ENCODE measurements around the gene IRAK1. TPM values are rescaled to one million over a fixed set of nuclear protein-coding genes. Genes with fewer than 3 reads are reported as not detected.

IRAK1 gene
- polyA plus RNA-seq, 3 donors, result 47.8 to 55.8 (median 53.0) TPM

Other genes with a start within 250 kb of the IRAK1 start
- gene SRPK3, start 238.9 kb downstream of the IRAK1 start, polyA plus RNA-seq (ENCODE audit: insufficient read length in 3 of 3), result under 1 TPM; 0.55 to 0.78 (median 0.72) TPM
- gene IDH3G, start 225.5 kb downstream of the IRAK1 start, polyA plus RNA-seq (ENCODE audit: insufficient read length in 3 of 3), result 10 to 100 TPM; 71.7 to 83.7 (median 77.2) TPM
- 100 to 1,000 TPM; 135 to 164 (median 160) TPM for gene SSR4, start 225.2 kb downstream of the IRAK1 start, polyA plus RNA-seq (ENCODE audit: insufficient read length in 3 of 3)
- 1 to 10 TPM; 6.8 to 7.1 (median 6.9) TPM for gene PDZD4, start 189.4 kb downstream of the IRAK1 start, polyA plus RNA-seq (ENCODE audit: insufficient read length in 3 of 3)
- gene L1CAM, start 133.7 kb downstream of the IRAK1 start, polyA plus RNA-seq (ENCODE audit: insufficient read length in 3 of 3), result 10 to 100 TPM; 39.8 to 50.8 (median 47.8) TPM
- 1 to 10 TPM; 1.4 to 2.4 (median 1.7) TPM for gene AVPR2, start 115.2 kb downstream of the IRAK1 start, polyA plus RNA-seq (ENCODE audit: insufficient read length in 3 of 3)
- gene ARHGAP4, start 93.6 kb downstream of the IRAK1 start, polyA plus RNA-seq (ENCODE audit: insufficient read length in 3 of 3), result 10 to 100 TPM; 23.5 to 25.8 (median 23.5) TPM
- 10 to 100 TPM; 54.7 to 62.2 (median 61.4) TPM for gene NAA10, start 84.9 kb downstream of the IRAK1 start, polyA plus RNA-seq (ENCODE audit: insufficient read length in 3 of 3)
- 10 to 100 TPM; 13.9 to 17.9 (median 17.2) TPM for gene RENBP, start 75.3 kb downstream of the IRAK1 start, polyA plus RNA-seq (ENCODE audit: insufficient read length in 3 of 3)
- gene HCFC1, start 48.1 kb downstream of the IRAK1 start, polyA plus RNA-seq (ENCODE audit: insufficient read length in 3 of 3), result 10 to 100 TPM; 31.7 to 37.5 (median 36.7) TPM
- 1 to 10 TPM; 5.8 to 6.1 (median 6.0) TPM for gene TMEM187, start 47.1 kb downstream of the IRAK1 start, polyA plus RNA-seq (ENCODE audit: insufficient read length in 3 of 3)
- 10 to 100 TPM; 23.6 to 27.9 (median 27.4) TPM for gene MECP2, start 77.8 kb upstream of the IRAK1 start, polyA plus RNA-seq (ENCODE audit: insufficient read length in 3 of 3)
- not detected for gene OPN1LW, start 124.3 kb upstream of the IRAK1 start, polyA plus RNA-seq (ENCODE audit: insufficient read length in 3 of 3)
- gene OPN1MW, start 162.7 kb upstream of the IRAK1 start, polyA plus RNA-seq (ENCODE audit: insufficient read length in 3 of 3), result not detected
- not detected for gene OPN1MW2, start 199.9 kb upstream of the IRAK1 start, polyA plus RNA-seq (ENCODE audit: insufficient read length in 3 of 3)
- gene OPN1MW3, start 237.7 kb upstream of the IRAK1 start, polyA plus RNA-seq (ENCODE audit: insufficient read length in 3 of 3), result not detected